Renal cortical epithelial cell (primary cell): ENCODE data around the gene ANXA4. TPM values are rescaled to one million over a fixed set of nuclear protein-coding genes. Genes with fewer than 3 reads are reported as not detected.
"Not testable (repeated sequence)": the region's sequence is repeated elsewhere in the genome, so short reads cannot be mapped to it uniquely, and the experiment has no call there.

Source experiments
- DNase-seq: peaks from one replicate; pipeline ENCODE4 v3.0.0-alpha.2; 2011; ENCODE audit warnings: low read depth
- total RNA-seq: library from RNA; depleted of rRNA; stranded (reverse); fragments of >200 nt; gene quantifications from 2 replicates; pipeline ENCODE4 v1.2.3, GENCODE V29; 2014

Gene ANXA4
- total RNA-seq, 1 donor from 2014 or later = 424 TPM

DNA sequence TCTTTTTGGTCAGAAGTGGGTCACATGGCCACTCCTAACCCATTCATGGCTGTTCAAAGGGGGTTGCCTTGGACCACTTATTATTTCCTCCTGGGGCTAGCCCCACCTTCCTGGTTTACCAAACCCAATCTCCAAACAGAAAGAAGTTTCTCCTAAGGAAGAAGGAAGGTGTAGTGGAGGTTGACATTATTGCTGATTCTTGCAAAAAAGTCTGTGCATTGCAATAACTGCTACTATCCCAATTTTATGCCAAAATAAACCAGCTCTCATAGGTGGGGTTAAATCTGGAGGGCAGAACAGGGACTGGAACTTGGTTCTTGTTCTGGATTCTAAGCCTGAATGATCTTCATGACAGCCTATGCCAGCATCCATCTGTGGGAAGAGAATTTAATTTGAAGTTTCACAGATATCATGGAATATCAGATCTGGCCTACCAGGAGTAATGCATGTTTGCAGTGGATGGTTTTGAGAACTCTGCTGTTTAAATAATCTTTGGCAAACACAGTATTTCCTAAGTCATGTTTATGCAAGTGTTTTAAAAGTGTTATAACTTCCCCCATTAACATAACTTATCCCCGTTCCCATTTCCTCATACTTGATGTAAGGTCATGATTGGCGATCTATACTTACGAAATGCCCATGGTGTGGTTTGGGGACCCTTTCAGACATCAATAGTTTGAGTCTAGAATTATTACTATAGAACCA lies 11.9 kb downstream of the ANXA4 start:
- no peak for DNase-seq

DNA sequence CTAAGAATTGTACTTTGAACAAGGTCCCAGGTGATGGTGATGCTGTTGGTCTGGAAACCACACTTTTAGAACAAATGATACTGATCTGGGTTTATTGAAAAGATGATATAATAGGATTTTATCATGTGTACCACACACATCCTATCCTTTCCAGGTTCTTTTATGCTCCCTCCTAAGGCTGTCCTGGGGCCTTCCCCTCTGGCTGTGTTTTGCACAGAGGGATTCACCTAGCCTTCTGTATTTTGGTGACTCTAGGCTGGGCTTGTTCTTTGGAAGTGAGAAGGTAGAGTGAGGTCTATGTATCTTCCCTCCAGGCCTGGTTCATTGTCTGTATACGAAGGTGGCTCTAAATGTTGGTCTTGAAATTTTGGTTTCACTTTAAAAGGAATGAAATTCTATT lies 12.7 kb downstream of the ANXA4 start:
- no peak for DNase-seq

DNA sequence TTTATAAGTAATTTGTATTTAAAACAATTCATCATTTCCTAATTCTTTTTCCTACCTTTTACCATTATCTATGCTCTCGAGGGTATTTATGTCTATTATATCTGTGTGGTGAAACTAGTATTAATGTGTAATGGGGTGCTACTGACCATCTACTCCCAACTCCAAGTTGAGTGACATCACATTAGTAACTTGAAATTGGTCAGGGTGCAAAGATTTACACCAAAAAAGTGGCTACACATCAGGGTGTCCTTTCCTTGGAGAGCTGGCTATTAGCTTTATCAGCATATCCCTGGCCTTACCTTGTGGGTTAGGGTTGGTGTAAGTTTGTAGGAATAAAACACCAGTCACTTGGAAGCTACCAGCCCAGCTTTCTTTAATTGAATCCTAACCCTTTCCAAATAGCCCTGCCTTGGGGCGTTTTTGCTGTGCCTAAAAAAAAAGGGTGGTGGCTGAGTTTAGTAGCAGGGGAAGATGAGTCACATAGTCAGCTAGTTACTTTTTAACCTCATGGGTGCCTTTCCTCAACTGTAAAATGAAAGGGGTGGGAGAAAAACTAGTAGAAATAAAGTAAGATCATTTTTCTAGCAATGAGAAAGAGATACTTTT lies 14.0 kb downstream of the ANXA4 start:
- DNase-seq = peak; percentile 96

DNA sequence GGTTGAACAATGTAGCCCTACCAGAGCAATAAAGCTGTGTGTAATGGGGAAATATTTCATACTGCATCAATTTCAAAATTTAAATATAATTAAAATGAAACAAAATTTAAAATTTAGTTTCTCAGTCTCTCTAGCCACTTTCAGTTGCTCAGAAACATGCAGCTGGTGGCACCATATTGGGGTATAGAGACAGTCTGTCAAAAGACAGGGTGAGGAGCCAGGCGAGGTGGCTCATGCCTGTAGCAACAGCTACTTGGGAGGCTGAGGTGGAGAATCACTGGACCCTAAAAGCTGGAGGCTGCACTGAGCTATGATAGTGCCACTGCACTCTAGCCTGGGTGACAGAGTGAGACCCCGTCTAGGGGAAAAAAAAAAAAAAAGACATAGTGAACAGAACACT lies 20.1 kb downstream of the ANXA4 start:
- no peak for DNase-seq

DNA sequence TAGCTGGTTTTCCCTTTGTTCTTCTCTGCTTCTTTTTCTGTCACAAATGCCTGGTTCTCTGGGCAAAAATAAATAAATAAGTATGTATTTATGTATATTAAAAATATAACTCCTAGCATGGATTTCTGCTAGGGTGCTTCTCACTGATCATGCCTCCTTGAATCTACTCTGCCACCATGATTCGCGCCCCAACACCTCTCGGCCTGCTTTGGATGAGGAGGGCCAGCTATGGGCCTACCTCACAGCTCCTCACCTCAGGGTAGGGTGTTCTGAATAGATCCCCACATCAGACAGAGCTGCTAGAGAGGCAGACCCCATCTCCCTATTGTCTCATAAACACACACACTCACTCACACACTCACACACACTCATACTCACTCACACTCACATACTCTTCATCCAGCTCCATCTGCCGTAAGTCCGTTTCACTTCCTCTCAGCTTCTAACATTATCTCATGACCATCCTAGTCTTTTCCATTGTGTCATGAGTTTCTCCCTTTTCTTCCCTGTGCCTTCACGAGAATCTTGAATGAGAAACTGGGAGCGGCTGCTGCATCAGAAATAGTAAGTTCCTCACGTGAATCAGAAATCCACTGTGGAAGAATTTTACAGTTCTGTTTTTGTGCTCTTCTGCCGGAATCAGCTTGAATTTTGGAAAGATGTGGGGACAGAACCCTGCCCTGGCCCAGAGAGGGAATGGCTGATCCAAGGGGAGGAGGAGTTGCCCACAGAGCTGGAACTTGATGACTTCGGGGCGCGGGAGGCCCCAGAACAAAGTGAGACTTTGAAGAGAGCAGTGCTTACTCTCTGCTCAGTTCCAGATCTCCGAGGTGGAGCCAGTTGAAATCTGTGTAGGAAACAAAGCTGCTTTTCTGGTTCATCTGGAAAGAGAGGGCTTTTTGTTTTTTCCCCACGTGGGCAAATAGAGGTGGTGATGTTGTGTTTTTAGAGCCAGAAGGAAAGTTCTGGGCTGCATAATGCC lies 20.9 kb downstream of the ANXA4 start:
- no peak for DNase-seq

DNA sequence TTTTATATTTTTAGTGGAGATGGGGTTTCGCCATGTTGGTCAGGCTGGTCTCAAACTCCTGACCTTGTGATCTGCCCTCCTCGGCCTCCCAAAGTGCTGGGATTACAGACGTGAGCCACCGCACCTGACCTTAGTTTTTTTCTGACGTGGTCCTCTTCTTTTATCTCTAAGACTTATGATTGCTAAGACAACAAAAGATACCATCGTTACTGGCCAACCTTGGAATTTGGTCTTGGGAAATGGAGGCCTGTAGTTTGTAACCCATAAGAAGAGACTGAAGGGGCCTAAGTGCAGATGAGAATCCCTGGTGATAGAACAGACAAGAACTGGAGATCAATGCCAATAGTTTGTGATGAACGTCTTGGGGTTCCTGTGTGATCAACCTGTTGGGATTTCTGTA lies 21.9 kb downstream of the ANXA4 start:
- not testable (repeated sequence) for DNase-seq

DNA sequence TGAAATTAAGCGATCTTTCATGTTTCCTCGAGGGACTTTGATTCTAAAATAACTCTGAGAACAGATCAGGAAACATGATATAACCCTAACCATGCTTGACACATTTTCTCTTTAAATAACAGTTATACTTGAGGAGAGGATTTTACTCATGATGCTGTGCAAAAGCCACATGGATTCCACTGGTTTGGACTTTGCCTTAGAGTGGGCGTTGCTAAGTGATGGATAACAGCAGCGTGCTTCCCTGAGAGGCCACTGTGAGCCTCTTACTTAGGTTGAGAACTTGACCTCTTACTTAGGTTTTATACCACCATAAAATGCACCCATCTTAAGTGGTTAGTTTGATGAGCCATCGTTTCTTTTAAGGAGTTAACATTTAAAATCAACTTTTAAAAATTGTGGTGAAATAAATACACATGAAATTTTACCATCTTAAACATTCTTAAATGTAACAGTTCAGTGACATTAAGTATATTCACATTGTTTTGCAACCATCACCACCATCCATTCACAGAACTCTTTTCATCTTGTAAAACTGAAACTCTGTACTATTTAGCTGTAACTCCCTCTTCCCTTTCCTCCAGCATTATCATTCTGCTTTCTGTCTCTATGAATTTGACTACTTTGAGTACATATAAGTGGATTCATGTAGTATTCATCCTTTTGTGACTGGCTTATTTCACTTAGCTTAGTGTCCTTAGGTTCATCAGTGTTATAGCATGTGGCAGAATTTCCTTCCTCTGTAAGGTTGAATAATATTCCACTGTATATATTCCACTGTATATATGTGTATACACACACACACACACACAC lies 22.6 kb downstream of the ANXA4 start:
- peak; percentile 84 for DNase-seq

DNA sequence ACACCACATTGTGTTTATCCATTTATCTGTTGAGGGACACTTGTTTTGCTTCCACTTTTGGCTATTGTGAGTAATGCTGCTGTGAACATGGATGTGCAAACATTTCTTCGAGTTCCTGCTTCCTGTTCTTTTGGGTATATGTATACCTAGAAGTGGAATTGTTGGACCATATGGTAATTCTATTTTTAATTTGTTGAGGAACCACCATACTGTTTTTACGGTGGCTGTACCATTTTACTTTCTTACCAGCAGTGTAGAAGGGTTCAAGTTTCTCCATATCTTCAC lies 23.1 kb downstream of the ANXA4 start:
- DNase-seq = no peak

DNA sequence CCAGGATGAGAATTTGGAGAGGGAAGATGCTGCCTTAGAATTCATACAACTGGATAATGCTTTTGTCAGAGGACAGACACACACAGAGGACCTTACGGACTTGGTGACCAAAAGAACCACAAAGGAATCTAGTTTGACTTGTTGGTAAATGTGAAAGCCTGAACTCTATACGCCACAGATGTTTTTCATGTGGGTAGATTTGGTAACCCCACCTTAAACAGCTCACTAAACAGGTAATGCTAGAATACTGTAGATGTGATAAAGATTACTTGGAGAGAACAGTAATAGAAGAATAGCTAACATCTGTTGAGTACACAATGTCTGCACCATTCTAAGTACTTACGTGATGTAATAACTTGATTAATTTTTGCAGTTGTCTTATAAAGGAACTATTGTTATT lies 24.1 kb downstream of the ANXA4 start:
- peak; percentile 46 for DNase-seq

DNA sequence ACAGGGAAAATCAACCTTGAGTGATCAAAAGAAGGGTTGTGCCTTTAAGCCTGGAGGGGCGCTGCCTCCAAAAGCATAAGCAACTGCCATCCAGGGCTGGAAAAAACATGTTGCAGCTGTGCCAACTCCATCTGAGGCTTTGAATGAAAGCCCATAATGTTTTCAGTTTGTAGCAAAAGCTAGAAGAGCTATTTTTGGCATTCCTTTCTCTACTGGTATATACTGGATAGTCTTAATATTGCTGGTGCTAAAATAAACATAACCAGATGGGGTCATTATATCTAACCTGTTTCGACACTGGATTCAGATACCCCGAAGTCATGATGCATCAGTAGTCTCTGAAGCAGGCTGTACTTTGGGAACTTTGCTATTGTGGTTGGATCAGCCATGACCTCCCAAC lies 25.1 kb downstream of the ANXA4 start:
- DNase-seq = peak; percentile 65

DNA sequence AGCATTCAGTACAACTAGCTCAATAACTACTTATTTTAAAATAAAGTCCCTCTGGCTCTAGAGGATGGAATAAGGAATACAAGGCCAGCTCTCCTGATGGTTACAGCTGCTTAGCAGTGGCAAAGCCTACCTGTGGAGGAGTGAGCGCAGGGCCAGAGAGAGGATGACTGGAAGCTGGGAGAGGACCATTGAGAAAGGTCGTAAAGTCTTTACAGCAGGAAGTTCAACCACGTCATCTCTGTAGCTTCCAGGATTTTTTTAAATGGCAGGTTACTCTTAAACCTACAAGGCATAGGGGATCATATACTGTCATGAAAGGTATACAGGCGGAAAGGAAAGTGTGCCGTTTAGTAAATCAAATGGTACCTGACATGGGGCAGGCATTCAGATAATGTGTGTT lies 26.3 kb downstream of the ANXA4 start:
- no peak for DNase-seq

DNA sequence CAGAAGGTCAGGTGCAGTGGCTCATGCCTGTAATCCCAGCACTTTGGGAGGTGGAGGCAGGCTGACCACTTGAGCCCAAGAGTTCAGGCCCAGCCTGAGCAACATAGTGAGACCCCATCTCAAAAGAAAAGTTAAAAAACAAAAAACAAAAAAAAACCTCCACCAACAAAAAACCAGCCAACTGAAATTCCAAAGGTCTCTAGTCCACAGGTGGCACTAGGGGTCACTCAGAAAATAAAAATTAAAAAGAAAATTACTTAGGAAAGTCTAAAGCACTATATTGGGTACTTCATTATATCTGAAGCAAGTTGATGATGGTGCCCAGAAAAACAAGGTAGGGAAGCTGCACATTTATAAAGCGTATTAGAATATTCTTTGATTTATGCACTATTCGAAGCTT lies 26.9 kb downstream of the ANXA4 start:
- DNase-seq = no peak

DNA sequence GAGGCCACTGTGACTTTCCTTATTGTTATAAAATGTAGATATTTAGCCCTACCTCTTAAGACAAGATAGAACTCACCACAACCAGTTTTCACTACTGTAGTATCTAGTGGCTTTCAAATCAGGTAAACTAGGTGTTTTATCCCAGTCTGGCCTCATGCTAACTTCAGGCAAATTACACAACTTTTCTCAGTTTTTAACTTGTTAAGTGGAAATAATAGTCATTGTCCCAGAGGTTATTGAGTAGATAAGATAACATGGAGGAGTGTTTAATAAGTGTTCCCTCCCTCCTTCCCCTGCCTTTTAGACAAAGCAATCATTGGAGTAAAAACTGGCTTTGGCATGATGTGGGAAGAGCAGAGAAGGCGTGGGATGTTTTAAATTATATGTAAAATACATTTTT lies 27.3 kb downstream of the ANXA4 start:
- DNase-seq = no peak

DNA sequence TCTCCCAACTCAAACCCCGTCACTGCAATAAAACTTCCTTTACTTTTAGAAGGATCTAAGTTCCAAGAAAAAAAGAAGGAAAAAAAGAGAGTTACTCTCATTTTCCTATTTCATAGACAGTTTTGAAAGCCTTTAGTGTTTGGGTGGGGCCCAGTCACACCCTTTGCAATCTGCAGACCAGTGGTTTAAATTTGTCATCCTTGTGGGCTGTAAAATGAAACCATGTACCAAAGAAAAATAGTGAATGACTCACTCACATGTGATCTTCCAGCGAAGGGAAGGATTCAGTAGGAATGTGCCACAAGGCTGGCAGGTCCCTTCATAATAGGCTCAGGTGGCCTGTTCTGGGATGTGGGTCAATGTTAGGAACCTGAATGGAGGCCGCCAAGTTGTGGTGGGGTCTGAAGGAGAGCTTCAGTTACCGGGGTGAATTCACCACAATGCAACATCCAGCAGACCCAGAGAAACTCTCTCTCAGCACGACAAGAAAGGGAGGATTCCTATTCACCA lies 28.3 kb downstream of the ANXA4 start:
- peak; percentile 95 for DNase-seq

DNA sequence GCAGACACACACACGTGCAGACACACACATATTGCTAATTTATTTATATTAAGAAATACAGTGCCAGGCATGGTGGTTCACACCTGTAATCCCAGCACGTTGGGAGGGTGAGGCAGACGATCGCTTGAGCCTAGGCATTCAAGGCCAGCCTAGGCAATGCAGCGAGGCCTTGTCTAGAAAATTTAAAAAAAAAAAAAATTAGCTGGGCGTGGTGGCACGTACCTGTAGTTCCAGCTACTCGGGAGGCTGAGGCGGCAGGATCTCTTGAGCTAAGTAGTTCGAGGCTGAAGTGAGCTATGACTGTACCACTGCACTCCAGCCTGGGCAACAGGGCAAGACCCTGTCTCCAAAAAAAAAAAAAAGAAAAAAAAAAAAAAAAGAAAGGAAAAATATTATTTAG lies 28.8 kb downstream of the ANXA4 start:
- no peak for DNase-seq

DNA sequence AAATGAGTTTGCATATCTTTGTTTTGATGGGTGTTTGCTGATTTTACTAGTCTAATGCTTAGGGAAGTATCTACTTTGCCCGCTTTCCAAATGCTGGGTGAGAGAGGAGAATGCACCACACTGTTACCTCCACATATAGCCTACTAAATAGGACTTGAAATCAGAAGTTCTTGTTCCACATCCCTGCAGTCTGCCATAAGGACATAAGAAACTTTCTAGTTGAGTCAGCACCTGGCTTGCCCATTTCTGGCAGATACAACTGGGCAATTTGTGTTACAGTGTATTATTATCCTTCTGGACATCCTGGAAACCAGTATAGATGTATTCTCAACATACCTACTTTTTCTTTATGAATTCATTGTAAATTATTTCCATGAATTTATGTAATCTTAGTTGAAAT lies 29.5 kb downstream of the ANXA4 start:
- no peak for DNase-seq

DNA sequence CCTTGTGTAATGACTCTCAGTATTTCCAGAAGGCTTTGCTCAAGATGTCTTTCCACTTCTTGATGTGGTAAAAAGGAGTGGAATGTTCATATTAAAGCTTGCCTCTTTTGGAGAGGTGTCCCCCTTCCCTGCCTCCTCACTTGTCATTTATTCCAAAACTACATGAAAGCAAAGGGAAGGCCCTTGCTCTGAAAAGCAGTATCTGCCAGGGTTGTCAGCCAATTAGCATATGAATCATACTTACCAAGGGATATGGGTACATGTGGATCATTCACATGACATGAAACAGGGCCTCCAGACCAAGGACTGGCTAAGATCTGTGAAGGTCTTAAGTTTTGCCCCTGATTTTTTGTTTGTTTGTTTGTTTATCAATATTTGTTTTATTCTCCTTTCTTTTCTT lies 31.3 kb downstream of the ANXA4 start:
- peak; percentile 59 for DNase-seq

DNA sequence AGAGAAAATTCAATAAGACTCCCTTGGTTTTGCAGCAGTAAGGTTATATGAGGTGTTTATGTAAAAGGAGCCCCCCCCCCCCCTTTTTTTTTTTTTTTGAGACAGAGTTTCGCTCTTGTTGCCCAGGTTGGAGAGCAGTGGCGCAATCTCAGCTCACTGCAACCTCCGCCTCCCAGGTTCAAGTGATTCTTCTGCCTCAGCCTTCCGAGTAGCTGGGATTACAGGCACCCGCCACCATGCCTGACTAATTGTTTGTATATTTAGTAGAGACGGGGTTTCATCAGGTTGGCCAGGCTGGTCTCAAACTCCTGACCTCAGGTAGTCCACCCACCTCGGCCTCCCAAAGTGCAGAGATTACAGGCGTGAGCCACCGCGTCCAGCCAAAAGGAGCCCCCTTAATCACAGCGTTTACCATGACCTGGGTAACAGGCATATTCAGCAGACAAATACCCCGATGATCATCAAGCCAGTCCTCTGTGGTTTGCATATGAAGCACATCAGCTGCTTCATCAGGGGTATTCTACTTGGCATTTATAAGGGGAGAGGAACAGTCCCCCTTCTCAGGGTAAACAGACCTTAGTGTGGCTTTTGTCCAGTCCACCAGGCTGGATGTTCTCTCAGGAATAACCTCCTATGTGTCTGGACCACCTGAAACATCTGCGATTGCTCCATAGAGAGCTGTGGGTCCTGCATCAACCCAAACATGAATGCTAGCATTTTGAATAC lies 32.5 kb downstream of the ANXA4 start:
- not testable (repeated sequence) for DNase-seq

DNA sequence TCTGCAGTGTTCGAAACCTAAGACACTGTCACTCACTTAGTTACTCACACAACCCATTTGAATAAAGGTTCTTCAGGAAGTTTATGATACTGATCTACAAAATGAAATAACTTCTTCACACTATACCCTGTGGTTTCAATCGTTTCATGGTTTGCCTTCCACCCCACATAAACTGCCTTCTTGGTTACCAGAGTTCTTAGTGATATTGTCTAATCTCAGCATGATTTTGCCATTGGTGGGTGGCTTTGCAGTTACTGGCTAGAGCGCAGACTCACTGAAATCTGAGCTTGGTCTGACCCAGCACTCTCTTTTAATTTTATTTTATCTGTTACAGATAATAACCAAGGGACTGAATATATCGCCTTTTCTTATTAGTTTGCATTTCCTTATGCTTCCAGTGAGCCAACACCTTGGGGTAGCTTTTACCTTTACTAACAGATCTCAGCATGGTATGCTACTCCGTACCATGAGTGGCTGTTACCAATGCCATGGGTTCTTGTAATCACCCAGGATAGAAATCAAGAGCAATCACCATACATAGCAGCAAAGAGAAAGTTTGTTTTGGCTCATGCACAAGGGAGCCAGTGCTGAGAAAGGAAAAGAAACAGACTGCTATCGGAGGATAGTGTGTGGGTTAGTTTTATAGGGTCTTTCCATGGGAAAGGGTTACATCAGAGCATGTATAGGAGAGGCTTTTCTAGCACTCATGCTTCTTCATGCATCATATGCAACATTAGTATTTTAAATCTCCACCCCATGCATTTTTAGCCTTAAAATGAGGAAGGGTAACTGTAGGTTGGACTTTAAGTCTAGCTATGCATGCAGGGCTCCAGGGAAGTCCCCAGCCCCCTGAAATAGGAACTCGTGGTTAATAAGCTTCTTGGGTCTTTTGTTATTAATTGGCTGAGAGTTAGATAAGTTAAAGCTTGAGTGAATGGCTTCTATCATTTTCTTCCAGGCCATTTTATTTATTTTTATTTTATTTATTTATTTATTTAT lies 33.3 kb downstream of the ANXA4 start:
- no peak for DNase-seq
